CD4-positive, alpha-beta T cell treated with Interleukin-21 for 1 hour (primary cell): Measurements from ENCODE around the gene EIF4B.

Experiments
- DNase-seq: peaks from one replicate; pipeline ENCODE4 v3.0.0-alpha.2; 2020

EIF4B gene

DNA sequence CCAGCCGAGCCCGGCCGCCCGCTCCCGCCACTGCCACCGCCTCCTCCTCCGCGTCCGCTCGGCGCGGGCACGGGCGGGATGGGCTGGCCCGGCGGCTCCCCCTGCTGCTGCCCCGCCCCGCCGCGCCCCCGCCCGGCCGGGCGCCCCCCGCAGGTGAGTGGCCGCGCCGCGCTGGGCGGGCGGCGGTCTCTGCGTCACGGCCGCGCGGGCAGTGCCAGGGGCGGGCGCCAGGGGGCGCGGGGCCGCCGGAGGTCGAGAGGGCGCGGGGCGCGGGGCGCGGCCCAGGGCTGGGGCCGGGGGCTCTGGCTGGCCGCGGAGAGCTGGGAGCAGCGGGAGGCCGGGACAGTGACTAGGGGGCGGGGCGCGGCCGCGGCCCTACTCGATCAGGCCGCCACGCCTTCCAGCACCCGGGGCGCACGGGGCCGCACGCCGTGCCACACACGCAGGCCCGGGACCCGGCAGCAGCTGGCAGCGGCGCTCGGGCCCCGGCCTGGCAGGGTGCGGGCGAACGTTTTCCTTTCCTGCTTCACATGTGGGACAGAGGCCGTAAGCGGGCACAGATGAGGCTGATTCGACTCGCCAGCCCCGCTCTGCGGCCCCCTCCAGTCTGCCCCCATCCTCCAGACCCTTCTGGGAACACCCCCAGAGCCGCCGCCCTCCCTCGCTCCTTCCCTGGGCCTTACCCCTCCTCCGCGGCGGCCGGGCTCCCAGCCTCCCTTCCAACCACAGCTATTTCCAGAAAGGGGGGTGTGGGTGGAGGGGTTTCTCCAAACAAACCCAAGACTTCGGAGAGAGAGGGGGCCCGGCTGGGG is 41.2 kb downstream of the EIF4B start:
- DNase-seq = peak; percentile 79

GRCh38 chr12:53048033-53048779 is 42.0 kb downstream of the EIF4B start:
- no peak for DNase-seq

- no peak for DNase-seq
These were observed 42.6 kb downstream of the EIF4B start for GRCh38 chr12:53048780-53049401.

GRCh38 chr12:53049571-53050318 is 43.5 kb downstream of the EIF4B start, which contains the start of gene TNS2:
Gene TNS2, plus strand, starts transcription at chr12:53050065. Its CDS starts 121 bp downstream, at chr12:53050186.
- no peak for DNase-seq

- DNase-seq = no peak
These were observed 44.3 kb downstream of the EIF4B start for GRCh38 chr12:53050426-53051057.

DNA sequence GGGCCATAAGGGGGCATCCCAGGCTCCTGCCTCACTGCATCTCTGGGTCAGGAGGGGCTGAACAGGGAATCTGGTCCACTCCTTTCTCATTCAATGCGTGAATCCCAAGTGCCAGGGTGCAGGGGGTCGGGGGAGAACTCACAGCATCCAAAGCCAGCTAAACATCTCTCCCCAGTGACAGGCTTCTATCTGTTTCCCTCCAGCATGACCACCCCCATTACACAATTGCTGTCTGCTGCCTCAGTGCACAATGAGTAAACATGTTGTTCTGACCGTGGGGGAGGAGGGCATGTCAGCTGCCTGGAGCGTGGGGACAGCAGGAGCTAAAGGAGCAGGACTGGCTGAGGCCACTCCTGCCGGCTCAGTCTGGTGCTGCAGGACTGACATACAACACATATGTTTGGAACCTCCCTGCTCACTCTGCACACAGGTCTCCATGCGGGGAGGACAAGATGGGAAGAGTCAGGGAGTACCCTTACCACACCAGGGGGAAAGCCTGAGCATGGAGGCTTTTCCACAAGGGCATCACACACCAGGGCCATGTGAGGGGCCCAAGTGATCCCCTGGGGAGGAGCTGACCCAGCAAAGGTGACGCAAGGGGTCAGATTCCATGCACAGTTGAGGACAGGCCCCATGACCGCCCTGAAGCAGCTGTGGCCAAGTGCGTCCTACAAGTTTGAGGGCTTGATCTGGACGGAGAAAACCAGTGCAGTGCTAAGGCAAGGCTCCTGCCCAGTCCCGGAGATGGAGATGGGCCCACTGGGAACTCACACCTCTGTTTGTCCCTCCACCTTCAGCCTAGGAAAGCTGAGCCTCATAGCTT is 45.0 kb downstream of the EIF4B start:
- DNase-seq = no peak

GRCh38 chr12:53051881-53052412 is 45.7 kb downstream of the EIF4B start:
- no peak for DNase-seq

DNA sequence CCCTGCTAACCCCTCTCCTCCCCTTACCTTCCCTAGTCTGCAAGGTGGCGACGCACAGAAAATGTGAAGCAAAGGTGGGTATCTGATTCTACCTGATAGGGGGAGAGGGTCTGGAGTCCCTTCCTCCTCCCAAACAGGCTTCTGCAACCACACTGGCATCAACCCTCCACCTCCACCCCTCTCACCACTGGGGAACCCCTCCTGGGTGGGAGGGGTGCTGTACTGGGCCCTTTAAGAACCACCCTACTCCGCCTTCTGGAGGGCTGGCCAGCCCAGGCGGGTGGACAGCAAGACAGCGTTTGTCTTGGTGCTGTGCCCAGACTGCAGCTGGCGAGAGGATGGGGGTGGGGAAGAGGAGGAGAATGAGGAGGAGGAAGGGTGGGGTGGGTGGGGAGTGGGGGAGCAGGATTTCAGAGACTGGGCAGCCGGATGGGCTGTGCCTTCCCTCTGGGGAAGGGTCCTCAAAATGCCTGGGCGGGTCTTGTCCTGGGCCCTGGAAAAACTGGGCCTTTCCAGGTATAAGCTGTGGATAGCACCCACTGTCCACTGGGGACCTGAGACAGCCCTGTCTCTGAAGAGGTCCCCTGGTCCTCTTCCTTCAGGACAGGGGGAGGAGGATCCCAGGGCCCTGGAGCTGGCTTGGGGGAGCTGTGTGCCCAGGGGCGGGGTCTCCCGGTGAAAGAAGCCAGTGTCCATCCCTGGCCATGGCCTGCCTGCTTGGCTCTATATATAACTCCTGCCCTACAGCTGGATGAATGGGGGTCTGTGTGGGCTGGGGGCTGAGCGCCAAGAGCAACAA is 46.4 kb downstream of the EIF4B start:
- no peak for DNase-seq

DNA sequence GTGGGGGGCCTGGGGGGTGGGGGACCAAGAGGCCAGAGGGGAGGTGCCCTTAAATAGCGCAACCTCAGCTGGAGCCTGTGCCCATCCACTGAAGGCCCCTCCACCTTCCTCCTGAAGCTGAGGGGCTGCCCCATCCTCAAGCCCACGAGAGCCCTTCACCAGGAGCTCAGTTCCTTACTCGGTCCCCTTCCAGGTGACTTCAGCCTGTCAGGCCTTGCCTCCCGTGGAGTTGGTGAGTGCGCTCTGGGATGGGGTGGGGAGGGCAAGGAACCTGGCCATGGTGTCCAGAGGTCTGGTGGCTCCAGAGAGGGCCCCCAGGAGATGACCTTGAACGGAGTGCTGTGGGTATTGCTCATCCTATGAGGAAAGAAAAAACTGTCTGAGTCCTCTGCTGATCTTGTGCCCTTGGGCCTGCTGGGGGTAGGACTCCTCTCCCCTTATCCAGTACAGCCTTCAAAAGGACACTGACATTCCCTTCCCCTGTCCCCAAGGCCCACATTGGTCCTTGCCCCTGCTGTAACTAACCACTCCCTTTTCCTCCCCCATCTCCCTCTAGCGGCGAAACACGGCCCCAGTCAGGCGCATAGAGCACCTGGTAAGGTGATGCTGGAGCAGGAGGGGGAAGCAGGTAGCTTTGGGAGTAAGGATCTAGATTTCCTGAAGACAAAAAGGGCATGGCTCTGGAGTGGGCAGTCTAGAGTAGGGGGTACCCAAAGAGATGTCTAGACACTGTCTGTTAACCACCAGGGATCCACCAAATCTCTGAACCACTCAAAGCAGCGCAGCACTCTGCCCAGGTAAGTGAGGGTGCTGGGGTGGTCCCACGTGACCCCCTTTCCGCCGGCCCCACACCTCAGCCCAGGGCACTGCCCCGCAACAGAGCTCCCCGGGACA is 47.2 kb downstream of the EIF4B start:
- peak; percentile 73 for DNase-seq

- peak; percentile 95 for DNase-seq
These were observed 48.0 kb downstream of the EIF4B start for GRCh38 chr12:53054112-53054878.

GRCh38 chr12:53055471-53056266 is 49.4 kb downstream of the EIF4B start:
- DNase-seq = no peak

DNA sequence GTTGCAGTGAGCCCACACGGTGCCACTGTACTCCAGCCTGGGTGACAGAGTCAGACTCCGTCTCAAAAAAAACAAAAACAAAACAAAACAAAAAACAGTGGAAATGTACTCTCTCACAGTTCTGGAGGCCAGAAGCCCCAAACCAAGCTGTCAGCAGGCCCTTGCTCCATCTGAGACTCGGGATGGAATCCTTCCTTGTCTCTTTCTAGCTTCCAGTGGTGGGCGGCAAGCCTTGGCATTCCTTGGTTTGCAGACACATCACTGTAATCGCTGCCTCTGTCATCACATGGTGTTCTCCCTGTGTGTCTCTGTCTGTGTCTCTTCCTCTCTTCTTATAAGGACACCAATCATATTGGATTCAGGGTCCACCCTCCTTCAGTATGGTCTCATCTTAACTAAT is 50.0 kb downstream of the EIF4B start:
- DNase-seq = no peak

- no peak for DNase-seq
These were observed 50.6 kb downstream of the EIF4B start for GRCh38 chr12:53056901-53057300.

DNA sequence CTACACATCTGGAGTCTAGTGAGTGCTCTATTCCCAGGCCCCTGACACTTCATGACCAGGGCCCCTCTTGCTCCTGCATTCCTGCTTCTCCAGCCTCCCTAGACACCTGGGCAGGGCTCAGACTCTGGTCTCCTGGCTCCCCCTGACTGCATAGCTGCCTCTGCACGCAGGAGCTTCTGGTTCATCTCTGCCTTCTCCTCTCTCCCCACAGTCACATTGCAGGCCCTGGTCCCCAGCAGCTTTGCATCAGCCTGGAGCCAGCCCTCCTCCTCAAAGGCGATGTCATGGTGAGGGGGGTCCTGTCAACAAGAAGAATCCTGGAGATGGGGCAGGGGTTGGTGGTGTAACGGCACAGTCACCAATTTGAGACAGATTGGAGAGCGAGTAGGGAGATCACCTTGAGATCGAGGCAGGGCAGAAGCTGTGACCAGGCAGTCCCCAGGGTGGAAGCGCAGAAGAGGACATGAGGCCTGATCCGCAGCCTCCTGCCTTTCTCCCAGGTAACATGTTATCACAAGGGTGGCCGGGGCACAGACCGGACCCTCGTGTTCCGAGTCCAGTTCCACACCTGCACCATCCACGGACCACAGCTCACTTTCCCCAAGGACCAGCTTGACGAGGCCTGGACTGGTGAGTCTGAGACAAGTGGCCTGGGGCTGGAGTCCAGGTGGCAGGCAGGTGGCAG is 51.7 kb downstream of the EIF4B start:
- no peak for DNase-seq

DNA sequence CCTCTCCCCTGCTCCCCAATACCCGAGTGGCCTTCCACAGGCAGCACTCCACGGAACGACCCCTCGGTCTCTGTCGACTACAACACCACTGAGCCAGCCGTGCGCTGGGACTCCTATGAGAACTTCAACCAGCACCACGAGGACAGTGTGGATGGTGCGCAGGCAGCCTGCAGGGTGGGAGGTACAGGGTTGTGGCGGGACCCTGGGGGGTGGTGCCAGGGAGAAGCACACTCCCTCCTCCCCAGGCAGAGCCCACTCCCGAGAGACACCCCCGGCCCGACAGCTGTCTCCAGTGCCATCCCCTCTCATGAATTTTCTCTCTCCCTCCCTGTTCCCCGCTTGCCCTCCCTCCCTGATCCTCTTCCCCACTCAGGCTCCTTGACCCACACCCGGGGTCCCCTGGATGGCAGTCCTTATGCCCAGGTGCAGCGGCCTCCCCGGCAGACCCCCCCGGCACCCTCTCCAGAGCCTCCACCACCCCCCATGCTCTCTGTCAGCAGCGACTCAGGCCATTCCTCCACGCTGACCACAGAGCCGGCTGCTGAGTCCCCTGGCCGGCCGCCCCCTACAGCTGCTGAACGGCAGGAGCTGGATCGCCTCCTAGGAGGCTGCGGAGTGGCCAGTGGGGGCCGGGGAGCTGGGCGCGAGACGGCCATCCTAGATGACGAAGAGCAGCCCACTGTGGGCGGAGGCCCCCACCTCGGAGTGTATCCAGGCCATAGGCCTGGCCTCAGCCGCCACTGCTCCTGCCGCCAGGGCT is 52.6 kb downstream of the EIF4B start:
- DNase-seq = no peak

DNA sequence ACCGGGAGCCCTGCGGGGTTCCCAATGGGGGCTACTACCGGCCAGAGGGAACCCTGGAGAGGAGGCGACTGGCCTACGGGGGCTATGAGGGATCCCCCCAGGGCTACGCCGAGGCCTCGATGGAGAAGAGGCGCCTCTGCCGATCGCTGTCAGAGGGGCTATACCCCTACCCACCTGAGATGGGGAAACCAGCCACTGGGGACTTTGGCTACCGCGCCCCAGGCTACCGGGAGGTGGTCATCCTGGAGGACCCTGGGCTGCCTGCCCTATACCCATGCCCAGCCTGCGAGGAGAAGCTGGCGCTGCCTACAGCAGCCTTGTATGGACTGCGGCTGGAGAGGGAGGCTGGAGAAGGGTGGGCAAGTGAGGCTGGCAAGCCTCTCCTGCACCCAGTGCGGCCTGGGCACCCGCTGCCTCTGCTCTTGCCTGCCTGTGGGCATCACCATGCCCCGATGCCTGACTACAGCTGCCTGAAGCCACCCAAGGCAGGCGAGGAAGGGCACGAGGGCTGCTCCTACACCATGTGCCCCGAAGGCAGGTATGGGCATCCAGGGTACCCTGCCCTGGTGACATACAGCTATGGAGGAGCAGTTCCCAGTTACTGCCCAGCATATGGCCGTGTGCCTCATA is 53.3 kb downstream of the EIF4B start:
- DNase-seq = no peak
